ENCODE results near the gene BHLHA15.
"Not testable (repeated sequence)": the region's sequence is repeated elsewhere in the genome, so short reads cannot be mapped to it uniquely, and the experiment has no call there.

DNA sequence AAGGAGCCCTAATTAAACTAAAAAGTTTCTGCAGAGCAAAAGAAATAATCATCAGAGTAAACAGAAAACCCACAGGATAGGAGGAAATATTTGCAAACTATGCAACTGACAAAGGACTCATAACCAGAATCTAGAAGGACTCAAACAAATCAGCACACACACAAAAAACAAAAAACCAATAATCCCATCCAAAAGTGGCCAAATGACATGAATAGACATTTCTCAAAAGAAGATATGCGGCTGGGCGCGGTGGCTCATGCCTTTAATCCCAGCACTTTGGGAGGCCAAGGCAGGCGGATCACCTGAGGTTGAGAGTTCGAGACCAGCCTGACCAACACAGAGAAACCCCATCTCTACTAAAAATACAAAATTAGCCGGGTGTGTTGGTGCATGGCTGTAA is 8.1 kb downstream of the BHLHA15 start:
- TF ChIP-seq POLR2AphosphoS5, POLR2A (IDR thresholded peaks at IDR 0.05): not testable (repeated sequence)
- TF ChIP-seq, protein P1, sequence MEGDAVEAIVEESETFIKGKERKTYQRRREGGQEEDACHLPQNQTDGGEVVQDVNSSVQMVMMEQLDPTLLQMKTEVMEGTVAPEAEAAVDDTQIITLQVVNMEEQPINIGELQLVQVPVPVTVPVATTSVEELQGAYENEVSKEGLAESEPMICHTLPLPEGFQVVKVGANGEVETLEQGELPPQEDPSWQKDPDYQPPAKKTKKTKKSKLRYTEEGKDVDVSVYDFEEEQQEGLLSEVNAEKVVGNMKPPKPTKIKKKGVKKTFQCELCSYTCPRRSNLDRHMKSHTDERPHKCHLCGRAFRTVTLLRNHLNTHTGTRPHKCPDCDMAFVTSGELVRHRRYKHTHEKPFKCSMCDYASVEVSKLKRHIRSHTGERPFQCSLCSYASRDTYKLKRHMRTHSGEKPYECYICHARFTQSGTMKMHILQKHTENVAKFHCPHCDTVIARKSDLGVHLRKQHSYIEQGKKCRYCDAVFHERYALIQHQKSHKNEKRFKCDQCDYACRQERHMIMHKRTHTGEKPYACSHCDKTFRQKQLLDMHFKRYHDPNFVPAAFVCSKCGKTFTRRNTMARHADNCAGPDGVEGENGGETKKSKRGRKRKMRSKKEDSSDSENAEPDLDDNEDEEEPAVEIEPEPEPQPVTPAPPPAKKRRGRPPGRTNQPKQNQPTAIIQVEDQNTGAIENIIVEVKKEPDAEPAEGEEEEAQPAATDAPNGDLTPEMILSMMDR (IDR thresholded peaks at IDR 0.05), result not testable (repeated sequence)

Measured in breast epithelium (tissue), 3 donors.